GM18508 (cell line): Measurements from ENCODE around the gene HCRTR1.

ENCODE experiments used
- ATAC-seq: cut with Tn5 transposase; IDR thresholded peaks from one replicate; pipeline ENCODE4 v1.9.1; 2021; ENCODE audit warnings: moderate number of reproducible peaks; ENCODE audit not compliant: insufficient read depth, unreplicated experiment

Gene HCRTR1

DNA sequence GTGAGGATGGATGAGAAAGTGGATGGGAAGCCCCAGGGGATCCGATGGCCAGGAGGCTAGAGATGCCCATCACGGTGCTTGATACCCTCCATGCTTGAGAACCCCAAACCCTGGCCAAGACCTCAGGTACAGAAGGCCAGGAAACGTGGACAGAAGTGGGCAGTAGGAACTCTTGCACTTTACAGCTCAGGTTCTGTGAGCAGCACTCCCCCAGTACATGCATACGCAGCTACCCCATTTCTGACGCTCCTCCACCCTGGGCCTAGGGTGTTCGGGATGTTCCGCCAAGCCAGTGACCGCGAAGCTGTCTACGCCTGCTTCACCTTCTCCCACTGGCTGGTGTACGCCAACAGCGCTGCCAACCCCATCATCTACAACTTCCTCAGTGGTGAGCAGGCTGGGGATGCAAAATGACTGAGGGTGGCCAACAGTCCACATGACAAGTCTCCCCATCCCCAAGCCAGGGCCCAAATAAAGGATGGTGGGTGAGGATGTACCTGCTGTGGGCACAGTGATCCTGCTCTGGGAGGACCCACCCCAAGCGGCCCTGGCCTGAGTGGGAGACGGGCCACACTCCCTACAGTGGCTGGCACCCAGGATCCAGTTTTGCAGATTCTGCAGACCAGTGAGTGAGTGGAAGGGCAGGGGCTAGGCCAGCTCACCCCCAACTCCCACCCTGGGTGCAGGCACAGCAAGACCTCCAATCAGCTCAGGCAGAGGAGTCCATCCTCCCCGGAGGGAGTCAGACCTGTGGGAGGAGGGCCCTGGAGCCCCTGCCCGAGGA, 7.4 kb downstream of the HCRTR1 start:
- no peak for ATAC-seq

DNA sequence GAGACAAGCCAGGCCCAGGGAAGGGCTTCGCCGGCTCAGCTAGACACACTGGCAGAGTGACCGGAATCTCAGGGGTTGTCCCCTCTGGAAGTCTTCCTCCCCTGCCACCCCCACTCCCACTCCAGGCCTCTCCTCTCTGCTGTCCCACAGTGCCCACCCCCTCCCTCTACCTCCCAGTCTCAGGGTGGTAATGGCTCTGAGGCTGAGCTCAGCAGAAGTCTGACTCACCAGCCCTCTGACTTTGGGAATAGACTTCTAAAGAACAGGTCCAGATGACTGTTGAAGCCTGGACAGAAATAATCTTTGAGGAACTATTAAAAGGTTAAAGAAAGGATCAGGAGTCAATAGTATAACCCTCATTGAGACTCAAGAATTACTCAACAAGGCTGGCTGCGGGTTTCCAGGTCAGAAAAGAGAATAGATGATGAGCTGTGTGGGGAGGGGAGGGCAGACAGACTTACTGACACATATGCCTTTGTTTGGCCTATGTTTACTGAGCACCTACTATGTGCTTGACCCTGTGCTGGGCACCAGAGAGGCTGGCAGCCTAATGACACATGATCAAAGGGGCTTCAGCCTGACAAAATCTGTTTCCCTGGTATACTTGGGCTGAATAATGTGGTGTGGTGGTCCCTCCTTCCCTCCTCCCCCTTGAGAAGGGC, 8.2 kb downstream of the HCRTR1 start:
- ATAC-seq, result no peak

DNA sequence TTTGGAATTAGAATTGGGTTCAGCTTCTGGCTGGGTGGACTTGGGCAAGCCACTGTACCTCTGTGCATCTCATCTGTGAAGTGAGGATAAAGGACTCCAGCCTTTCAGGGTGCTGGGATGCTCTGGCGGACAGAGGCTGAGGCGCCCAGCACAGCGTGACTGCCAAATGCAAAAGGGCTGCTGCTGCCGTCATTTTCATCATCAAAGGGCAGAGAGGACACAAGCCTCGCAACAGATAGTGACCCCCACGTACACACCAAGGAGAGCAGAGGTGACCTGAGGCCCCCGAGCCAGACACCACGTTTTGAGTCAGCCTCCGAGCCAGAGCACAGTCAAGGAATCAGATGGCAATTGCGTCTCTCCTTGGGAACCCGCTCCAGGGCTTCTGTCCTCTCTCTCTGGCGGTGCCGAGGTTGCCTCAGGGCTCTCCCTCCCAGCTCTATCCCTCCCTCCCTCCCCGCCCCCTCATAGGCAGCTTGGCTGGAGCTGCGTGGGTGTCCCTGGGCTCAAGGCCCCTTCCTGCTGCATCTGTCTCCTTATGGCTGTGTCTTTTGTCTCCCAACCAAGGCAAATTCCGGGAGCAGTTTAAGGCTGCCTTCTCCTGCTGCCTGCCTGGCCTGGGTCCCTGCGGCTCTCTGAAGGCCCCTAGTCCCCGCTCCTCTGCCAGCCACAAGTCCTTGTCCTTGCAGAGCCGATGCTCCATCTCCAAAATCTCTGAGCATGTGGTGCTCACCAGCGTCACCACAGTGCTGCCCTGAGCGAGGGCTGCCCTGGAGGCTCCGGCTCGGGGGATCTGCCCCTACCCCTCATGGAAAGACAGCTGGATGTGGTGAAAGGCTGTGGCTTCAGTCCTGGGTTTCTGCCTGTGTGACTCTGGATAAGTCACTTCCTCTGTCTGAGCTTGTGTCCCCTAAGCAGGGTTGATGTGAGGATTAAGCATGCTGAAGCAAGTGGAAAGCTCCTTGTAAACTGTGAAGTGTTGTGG, 9.0 kb downstream of the HCRTR1 start:
- ATAC-seq, result no peak

DNA sequence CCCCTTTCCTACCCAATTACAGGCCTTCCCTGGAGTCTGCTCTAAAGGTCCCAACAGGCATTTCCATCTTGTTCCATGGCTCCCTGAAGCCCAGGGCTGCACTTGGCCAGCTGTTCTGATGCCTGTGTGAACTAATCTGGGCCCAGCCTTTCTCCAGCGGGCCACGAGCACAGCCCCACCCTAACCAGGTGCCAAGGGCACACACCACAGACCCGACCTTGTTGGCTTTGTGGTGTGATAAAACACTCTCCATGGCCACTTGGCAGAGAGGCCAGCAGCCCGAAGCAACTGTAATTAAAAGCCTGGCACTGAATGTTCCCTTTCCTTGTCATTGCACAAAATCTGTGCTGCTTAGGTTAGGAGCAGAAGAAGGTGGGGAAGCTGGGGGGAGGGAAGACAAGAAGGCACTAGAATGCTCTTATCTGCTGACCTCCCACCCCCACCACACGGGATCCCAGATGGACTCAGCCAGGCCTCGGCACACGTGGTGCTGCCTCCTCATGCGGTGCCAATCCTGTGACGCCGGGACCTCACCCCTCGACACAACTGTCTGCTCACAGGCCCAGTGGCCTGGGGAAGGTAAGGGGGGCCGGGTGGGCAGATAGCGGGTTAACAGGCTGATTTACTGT, 9.9 kb downstream of the HCRTR1 start:
- no peak for ATAC-seq

DNA sequence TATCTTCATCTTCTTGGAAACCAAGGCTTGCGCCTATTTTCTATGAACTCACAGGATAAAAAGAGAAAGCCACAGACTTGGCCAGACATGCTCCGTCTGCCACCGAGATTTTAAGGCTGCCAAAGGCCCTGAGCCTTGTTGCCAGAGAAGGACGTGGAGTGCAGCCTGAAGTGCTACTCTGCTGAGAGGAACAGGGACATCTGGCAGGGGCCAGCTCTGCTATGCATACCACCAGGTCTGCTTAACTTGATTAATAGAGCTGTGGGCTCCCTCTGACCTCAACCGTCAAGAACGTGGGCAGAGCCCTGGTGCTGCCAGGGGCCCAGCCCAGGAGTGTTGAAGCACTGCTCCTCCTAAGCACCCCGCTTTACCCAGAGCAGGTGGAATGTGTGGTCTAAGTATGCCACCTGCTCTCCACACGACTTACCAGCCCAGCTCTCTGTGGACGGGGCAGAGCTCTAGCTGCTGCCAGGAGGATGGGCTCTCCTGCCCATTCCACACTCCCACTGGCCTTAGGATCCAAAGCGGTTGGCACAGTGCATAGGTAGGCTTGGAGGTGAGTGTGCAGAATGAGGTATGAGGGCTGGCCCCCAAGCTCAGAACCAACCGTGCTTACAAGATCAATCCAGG, 10.6 kb downstream of the HCRTR1 start:
- ATAC-seq, result no peak

DNA sequence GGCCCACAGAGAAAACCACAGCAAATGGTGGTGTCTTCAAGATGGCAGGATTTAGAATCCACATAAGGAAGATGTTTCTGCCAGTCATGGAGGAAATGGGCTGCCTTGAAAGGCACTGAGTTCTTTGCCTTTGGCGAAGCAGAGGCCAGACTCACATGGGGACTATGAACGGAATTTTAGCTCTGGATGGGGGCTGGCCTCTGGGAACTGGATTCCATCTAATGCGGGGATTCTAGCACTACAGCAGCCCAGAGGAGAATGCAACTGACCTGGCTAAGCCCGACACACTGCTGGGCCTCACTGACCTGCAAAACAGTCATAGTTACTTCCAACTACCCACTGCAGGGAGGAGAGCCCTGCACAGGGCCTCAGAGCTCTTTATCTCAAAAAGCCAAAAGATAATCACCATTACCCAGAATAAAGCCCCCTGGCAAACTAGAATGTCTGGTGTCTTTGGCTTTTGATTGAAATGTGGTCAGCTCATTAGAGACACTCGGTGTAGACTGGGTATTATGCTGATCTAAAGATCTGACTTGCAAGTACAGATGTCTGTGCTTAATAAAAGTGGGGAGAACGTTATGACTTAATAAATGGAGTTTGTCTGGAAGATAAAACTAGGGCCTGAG, 11.6 kb downstream of the HCRTR1 start:
- ATAC-seq, result no peak

DNA sequence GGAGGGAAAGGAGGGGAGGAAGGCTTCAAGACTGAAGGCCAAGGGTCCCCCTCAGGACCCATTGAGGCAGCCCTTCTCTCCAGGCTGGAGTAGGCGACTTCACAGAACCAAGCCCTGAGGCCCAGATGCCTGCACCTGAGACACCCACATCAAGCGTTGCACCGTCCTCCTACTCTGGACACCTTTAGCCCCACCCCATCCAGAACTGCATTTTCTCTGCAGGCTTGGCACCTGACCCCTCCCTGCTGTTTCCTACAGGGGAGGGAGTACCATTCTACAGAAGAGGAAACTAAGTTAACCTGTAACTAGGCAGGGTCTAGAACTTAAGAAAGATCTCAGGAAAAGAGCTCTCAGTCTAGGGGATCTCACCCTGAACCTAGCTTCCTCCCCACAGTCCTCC, 15.2 kb downstream of the HCRTR1 start:
- ATAC-seq, result no peak

DNA sequence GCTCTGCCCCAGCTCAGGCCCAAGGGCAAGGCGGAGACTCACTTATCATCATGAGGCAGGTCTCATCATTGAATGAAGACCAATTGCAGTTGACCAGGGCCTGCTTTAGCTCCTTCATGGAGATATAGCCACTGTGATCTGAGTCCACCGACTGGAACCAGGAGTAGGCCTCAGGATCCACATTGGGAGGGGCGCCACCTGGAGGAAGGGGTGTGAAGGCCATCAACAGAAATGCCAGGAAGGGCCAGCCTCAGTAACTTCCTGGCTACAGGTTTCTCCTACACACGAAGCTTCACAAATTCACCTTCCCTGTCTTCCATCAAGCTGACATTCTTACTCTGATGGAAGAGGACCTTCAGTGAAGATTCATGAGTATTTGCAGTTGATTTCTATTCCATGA, 15.6 kb downstream of the HCRTR1 start:
- no peak for ATAC-seq

DNA sequence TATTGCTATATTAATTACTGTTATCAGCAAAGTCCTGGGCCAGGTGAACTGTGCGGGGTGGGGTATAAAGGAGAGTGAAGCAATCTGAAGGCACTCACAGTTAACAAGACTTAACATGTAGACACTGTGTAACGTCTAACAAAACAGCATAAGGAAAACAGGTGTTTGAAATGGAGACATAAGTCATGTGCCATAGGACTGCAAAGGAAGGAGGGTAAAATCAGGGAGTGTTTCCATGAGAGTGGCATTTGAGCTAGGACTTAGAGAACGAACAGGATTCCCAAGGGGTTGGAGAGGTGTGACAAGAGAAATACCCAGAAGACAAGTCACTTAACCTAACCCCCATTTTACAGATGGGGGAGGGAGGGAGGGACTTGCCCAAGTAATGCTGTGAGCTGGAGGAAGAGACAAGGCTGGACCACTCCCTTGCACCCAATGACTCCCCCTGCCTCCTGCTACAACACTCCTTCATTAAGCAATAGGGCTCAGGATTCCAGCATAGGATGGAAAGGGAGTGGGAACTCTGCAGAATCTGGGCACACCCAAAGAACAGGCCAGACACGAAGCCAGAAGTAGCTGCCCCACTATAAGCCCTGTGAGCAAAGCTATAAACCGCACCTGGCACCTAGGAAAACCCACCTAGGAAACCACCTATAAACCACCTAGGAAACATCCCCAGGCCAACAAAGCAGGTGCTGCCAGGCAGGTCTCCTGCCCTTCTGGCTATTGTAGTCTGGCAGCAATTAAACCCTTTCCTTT, 20.6 kb downstream of the HCRTR1 start:
- no peak for ATAC-seq

DNA sequence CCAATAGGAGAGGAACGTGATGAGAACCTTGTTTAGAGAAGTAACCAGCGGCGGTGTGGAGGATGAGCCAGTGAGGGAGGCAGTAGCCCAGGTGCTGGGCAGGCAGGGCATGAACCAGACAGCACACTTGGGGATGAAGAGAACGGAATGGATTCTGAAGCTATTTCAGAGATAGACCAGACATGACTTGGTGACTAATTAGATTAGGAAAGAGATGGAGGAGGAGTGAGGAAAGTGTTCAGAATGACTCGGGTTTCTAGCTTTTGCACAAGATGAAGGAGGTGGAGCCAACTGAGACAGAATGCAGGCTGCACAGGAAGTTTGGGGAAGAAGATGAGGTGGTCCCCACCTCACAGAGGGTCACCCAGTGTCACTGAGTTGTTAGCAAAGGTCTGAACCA, 22.1 kb downstream of the HCRTR1 start:
- ATAC-seq, result no peak

DNA sequence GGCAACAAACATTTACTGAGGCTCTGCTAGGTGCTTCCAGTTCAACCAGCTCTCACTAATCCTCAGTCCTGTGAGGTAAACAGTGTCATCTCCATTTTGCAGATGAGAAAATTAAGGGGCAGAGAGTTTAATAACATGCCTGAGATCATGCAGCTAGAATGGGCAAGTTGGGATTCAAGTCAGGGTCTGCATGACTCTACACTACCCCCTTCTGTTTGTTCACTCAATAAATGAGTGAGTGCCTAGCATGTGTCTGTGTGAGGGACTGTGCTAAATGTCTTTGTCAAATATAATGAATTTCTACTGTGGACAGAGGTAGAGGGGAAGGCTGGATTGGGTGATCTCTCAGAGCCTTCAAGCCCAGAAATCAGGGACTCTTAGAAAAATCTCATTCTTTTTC, 22.7 kb downstream of the HCRTR1 start:
- no peak for ATAC-seq

DNA sequence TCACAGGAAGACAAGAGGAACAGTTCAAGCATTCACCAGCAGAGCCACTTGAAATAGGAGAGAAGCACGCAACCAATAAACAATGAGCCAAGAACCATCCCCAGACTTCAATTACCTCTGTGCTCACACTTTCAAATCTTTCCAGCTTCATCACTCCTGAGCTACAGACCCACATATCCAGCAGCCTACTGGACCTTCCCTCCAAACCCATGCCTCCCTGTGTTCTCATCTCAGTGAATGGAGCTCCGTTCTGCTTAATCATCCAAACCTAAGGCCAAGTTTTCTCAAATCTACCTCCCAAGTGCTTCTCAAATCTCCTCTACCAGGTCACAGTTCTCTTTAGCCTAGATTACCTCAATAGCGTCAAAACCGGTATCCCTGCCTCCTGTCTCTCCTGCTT, 23.5 kb downstream of the HCRTR1 start:
- ATAC-seq, result no peak

DNA sequence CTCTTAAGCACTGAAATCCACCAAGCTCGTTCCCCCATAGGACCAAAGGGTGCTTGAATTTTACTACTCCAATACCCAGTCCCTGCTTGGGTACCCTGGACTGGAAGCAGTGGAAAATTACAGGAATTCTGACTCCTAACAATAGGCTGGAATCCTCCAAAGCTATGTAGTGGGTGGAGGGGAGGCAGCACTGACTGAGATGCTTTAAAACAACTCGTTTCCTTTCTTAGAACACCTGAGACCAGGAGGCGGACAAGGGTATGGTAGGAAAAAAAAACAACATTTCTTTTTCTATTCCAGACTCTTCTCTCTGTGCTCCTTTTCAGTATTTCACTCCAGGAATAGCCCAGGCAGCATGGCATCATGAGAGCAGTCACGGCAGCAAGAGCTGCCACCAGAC, 24.9 kb downstream of the HCRTR1 start:
- no peak for ATAC-seq

DNA sequence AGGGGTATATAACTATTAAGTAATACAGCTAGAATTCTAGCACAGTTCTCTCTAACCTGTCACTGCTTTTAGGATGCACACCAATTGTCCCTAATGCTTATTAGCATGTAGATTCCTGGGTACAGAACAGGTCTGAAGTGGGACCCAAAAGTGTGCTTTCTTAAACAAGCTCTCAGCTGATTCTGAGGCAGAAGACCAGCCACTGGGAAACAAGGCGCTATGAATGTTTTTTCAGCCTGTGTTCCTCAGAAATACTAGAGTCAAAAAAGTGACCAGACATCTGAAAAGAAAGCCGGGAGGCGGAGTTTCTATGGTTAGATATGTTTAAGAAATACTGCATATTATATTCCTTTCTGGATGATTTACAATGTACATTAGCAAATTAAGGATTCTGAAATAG, 25.4 kb downstream of the HCRTR1 start:
- no peak for ATAC-seq

DNA sequence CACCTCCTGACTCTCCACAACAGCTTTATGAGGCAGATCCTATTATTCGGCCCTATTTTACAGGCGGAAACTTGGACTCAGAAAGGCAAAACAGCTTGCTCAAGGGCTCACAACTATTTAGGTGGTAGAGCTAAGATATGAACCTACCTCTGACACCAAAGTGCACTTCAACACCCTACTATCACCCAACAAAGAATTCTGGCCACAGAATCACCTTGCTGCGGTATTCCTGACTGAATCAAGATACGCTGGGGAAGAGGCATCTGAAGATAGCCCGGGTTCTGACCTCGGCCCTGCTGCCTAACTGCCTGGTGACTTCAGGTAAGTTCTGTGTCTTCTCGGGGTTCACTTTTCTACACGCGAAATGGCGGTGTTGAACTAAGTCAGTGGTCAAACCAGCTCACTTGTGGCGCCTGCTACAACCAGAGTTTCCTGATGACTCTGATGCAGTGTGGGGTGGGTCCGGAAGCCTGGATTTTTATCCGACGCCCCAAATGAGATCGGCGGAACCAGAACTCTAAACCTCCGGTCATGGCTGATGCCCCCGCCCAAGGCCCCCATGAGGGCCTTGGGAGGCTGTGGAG, 26.6 kb downstream of the HCRTR1 start:
- no peak for ATAC-seq

DNA sequence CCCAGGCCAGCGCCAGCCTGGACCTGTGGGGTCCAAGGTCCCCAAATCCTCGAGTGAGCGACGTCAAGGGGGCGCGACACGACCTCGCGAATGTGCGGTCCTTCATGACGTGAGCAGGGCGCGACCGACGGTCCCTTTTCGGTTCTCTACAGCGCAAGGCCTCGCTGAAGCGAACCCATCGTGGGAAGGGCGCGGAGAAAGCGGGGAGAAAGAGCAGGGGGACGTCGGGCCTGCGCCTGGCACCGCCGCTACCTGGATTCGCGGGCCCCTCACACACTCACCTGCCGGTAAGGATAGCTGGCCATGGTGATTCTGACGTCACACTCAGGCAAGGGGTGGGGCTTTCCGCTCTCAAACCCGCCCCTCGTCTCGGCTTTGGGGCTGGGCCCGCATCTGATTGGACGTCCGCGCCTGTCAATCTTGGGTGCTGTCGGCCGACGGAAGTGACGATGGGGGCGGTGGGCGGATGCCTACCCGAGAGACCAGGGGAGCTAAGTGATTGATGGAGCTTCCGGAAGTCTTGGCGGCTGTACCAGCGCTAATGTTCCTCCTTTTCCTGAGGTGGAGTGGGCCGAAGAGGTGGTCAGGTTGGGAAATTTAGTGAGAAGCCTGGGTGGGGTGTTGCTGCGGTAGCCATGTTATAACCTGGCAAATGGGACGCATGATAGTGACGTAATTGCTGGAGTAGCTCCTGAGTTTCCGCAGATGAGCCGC, 27.2 kb downstream of the HCRTR1 start, which contains the start of gene PEF1:
Gene PEF1, minus strand, starts transcription at position 317 of the 714 bp plus-strand sequence. Its CDS starts 12 bp downstream, at position 305.
- ATAC-seq, result peak; percentile 75

DNA sequence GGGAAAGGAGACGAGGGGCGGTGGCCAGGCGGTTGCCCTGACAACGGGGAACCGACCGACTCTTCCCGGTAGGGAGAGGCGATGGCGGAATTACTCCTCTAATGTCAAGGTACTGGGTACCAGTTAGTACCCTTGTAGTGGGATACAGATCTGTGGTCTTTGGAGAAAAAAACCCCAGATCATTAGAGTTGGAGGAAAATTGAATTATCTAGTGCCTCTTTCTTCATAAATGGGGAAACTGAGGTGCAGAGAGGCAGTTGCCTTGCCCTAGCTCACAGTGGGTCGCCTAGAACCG, 27.7 kb downstream of the HCRTR1 start:
- ATAC-seq, result no peak
